Stimulated activated naive CD4-positive, alpha-beta T cell treated with Interleukin-2 at 50 U/mL for 16 hours (primary cell): ENCODE measurements around the gene FRYL.

Source experiments
- DNase-seq: peaks from one replicate; lab custom pipeline; 2025; lab: John Stamatoyannopoulos, UW

The FRYL gene

GRCh38 chr4:48554606-48555005 lies 225.5 kb downstream of the FRYL start:
- DNase-seq, result no peak

GRCh38 chr4:48553720-48554119 lies 226.4 kb downstream of the FRYL start:
- no peak for DNase-seq

- DNase-seq, result no peak
These were observed 233.7 kb downstream of the FRYL start for GRCh38 chr4:48546336-48546735.

GRCh38 chr4:48543796-48544195 lies 236.3 kb downstream of the FRYL start:
- DNase-seq, result no peak

GRCh38 chr4:48542888-48543287 lies 237.2 kb downstream of the FRYL start:
- DNase-seq, result no peak

GRCh38 chr4:48539597-48539996 lies 240.5 kb downstream of the FRYL start:
- DNase-seq, result no peak

- no peak for DNase-seq
These were observed 241.7 kb downstream of the FRYL start for GRCh38 chr4:48538358-48538757.

- DNase-seq, result no peak
These were observed 253.7 kb downstream of the FRYL start for GRCh38 chr4:48526406-48526805.

- DNase-seq, result no peak
These were observed 261.9 kb downstream of the FRYL start for GRCh38 chr4:48518143-48518542.

GRCh38 chr4:48509543-48509942 lies 270.5 kb downstream of the FRYL start:
- DNase-seq, result no peak

GRCh38 chr4:48506716-48507115 lies 273.4 kb downstream of the FRYL start:
- DNase-seq, result no peak

GRCh38 chr4:48504352-48504751 lies 275.7 kb downstream of the FRYL start:
- no peak for DNase-seq

GRCh38 chr4:48504026-48504330 lies 276.1 kb downstream of the FRYL start:
- no peak for DNase-seq

GRCh38 chr4:48503233-48504025 lies 276.6 kb downstream of the FRYL start:
- no peak for DNase-seq

GRCh38 chr4:48499551-48500066 lies 280.5 kb downstream of the FRYL start:
- no peak for DNase-seq

GRCh38 chr4:48498895-48499294 lies 281.2 kb downstream of the FRYL start:
- DNase-seq, result no peak

- DNase-seq, result no peak
These were observed 284.1 kb downstream of the FRYL start for GRCh38 chr4:48495941-48496340.

GRCh38 chr4:48493452-48494100 lies 286.5 kb downstream of the FRYL start:
- no peak for DNase-seq

GRCh38 chr4:48491514-48492176 lies 288.4 kb downstream of the FRYL start:
- DNase-seq, result no peak

GRCh38 chr4:48490680-48491513 lies 289.2 kb downstream of the FRYL start:
- no peak for DNase-seq

- no peak for DNase-seq
These were observed 289.9 kb downstream of the FRYL start, which contains the start of gene ZAR1 for GRCh38 chr4:48490012-48490679. Gene ZAR1 (plus strand): TSS chr4:48490252. CDS start chr4:48490292, 40 bp downstream.

- DNase-seq, result no peak
These were observed 290.4 kb downstream of the FRYL start for GRCh38 chr4:48489683-48490011.
